Esophagus (tissue), 2 donors: ENCODE data around the gene PPM1H. TPM values are rescaled to one million over a fixed set of nuclear protein-coding genes. Genes with fewer than 3 reads are reported as not detected.
"Not testable (repeated sequence)": the region's sequence is repeated elsewhere in the genome, so short reads cannot be mapped to it uniquely, and the experiment has no call there.

Experiments used
- H3K27ac ChIP-seq, 2 donors: one replicate each; pipeline ENCODE4 v1.5.1; 2013; ENCODE audit warnings: low read depth in 2 of 2, mild to moderate bottlenecking in 2 of 2, inconsistent platforms in 1 of 2, low read length in 1 of 2, moderate library complexity in 1 of 2
- H3K27me3 ChIP-seq, 2 donors: one replicate each; pipeline ENCODE4 v1.6.1; 2013; ENCODE audit warnings: low read length in 2 of 2, control low read depth in 1 of 2, mild to moderate bottlenecking in 1 of 2; ENCODE audit not compliant: insufficient read depth in 2 of 2, control insufficient read depth in 1 of 2
- H3K36me3 ChIP-seq, 2 donors: one replicate each; pipeline ENCODE4 v1.6.1; 2013; ENCODE audit warnings: low read length in 1 of 2; ENCODE audit not compliant: control insufficient read depth in 2 of 2, insufficient read depth in 2 of 2
- H3K4me1 ChIP-seq, 2 donors: one replicate each; pipeline ENCODE4 v1.6.1; 2013; ENCODE audit warnings: low read length in 1 of 2; ENCODE audit not compliant: control insufficient read depth in 2 of 2, insufficient read depth in 2 of 2
- H3K4me3 ChIP-seq, 2 donors: one replicate each; pipeline ENCODE4 v1.5.1; 2013; ENCODE audit warnings: low read length in 2 of 2, mild to moderate bottlenecking in 2 of 2, low read depth in 1 of 2, moderate library complexity in 1 of 2
- H3K9me3 ChIP-seq, 2 donors: one replicate each; pipeline ENCODE4 v1.6.1; 2013; ENCODE audit warnings: mild to moderate bottlenecking in 2 of 2, low read depth in 1 of 2, low read length in 1 of 2, moderate library complexity in 1 of 2; ENCODE audit not compliant: control insufficient read depth in 2 of 2, insufficient read depth in 1 of 2
- WGBS, 2 donors: extraction: QIAGEN DNeasy Blood & Tissue Kit; methylation state at CpG; one replicate each; pipeline ENCODE4 v1.1.7; 2013; 5-methylcytosine and 5-hydroxymethylcytosine counted together
- polyA plus RNA-seq, 2 donors: library from polyadenylated mRNA; stranded (reverse); fragments of 200-250 nt; gene quantifications; one replicate each; pipeline ENCODE4 v1.2.3, GENCODE V29; 2013
- donor health status: healthy with polysubstance abuse.
- donor health status: Bipolar disorder and iron deficiency.

The PPM1H gene
- polyA plus RNA-seq, 2 donors, result 0.04 to 0.09 TPM

DNA sequence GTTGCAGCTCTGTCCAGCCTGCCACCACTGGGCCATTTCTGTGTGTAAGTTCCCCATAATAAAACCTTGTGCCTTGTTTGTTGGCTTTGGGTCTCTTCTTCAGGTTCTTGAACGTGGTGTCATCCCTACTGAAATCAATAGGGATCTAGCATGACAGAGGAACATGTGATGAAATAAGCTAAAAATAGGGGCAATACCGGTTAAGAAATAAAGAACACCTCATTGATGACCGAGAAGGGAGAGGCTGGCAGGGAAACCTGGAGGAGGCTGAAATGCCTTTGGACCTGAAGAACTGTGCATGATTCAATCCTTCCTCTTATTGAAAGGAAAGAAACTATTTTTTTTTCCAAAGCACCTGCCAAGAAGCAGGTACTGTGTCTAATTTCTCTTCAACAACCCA, 172.3 kb downstream of the PPM1H start:
- Histone ChIP-seq H3K36me3 (peaks cover 0 to 2% of the 10 kb centered on the region in 2 donors), H3K9me3 (no peaks in the 10 kb centered on the region), H3K27ac (no peak overlapping the region), H3K4me1 (no peaks in the 10 kb centered on the region), H3K27me3 (no peaks in the 10 kb centered on the region), H3K4me3 (no peak overlapping the region)
- 72 to 78% methylated on average over 3 of the region's 3 CpGs for WGBS, 2 donors

DNA sequence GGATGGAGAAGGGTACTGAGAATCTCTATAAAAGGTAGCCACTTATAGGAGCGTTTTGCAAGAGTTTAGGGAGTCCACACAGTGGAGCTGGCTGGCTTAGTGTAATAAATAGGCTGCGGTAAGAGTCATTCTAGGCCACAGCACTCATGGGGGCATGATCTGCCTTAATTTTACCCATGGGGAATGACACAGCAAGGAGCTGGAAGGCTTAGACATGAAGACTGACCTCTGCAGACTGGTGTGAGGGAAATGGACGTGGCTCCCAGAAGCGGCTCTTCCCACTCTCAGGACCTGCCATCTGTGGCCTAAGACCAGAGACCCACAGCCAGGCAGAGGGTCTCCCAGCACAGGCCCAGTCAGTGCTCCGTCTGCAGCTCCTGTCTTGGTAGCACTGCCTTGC, 173.3 kb downstream of the PPM1H start:
- no peak overlapping the region for H3K27ac ChIP-seq
- WGBS, 2 donors, result 89 to 93% methylated on average over 5 of the region's 5 CpGs
- no peak overlapping the region for H3K4me3 ChIP-seq
- H3K4me1 ChIP-seq, result no peaks in the 10 kb centered on the region
- peaks cover 0 to 2% of the 10 kb centered on the region in 2 donors for H3K36me3 ChIP-seq
- H3K27me3 ChIP-seq, result no peaks in the 10 kb centered on the region
- no peaks in the 10 kb centered on the region for H3K9me3 ChIP-seq

DNA sequence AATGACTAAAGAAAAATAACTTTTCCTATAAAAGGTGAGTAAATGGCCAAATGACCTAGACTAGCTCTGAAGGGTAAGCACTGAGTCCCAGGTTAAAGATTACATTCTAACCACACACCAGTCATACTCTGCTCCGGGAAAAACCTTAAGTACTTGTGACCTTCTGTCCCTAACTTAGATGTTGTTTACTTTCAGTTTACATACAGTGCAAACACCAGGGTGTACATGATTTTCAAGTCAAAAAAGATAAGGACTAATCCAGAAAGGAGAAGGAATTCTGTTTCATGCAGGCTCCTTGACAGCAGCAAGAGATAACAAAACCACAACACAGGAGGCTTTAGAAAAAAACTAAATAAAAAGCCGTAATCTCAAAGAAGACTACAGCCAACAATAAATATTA, 174.2 kb downstream of the PPM1H start:
- H3K27me3 ChIP-seq, result no peaks in the 10 kb centered on the region
- WGBS, 2 donors, result 38 to 59% methylated on average over 2 of the region's 2 CpGs
- no peaks in the 10 kb centered on the region for H3K4me1 ChIP-seq
- no peak overlapping the region for H3K27ac ChIP-seq
- H3K36me3 ChIP-seq, result peaks cover 0 to 2% of the 10 kb centered on the region in 2 donors
- H3K4me3 ChIP-seq, result no peak overlapping the region
- no peaks in the 10 kb centered on the region for H3K9me3 ChIP-seq

DNA sequence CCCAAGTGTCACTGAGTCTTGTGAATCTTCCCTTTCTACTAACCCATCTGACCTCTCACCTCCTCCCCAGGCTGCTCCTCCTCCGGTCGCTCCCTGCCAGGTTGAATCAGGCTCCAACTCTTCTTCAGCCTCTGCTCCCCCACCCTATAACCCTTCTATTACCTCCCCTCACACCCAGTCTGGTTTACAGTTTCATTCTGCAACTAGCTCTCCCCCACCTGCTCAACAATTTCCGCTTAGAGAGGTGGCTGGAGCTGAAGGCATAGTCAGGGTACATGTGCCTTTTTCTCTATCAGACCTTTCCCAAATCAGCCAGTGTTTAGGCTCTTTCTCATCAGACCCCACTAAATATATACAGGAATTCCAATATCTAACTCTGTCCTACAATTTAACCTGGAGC, 174.6 kb downstream of the PPM1H start:
- not testable (repeated sequence) for H3K4me1 ChIP-seq, H3K27ac ChIP-seq, H3K9me3 ChIP-seq, H3K4me3 ChIP-seq, H3K36me3 ChIP-seq, H3K27me3 ChIP-seq
- WGBS, 2 donors, result 56 to 71% methylated on average over 3 of the region's 3 CpGs

DNA sequence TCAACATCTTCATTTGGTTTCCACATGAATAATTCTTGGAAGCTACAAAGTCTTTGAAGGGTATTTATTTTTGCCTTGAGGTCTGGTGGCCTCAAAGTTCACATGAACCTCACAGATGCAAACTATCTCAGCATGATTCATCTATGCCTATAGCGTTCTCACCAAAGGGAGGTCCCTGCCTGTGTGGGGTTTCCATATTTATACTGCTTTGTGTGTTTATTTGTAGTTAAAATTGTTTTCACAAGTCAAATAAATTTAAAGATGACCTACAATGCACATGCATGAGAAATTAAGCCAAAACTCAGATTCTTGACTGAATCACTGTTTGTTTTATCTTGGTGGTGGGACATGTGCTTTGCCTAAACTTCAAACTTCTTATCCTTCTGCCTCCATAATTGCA, 176.7 kb downstream of the PPM1H start:
- 65 to 67% methylated on average over 1 of the region's 1 CpG for WGBS, 2 donors
- no peaks in the 10 kb centered on the region for H3K27me3 ChIP-seq

DNA sequence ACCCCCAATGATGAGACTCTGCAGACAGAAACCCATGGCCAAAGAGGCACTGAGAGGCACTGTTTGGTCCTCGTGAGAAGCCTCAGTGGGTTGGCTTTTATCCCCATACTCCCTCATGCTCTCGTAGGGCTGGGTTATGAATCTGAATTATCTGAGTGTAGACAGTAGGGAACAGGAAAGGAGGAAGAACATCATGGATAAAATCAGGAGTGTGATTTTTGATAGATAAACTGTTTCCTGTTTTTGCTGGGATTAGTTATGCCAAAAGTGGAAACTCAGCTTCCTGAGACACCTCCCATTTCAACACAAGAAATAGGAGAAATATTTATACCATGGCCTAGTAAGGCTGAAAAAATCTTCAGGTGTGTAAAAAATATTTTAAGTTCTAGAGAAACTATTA, 177.9 kb downstream of the PPM1H start:
- no peaks in the 10 kb centered on the region for H3K4me1 ChIP-seq
- no peak overlapping the region for H3K4me3 ChIP-seq
- WGBS, 2 donors, result 80 to 87% methylated on average over 2 of the region's 2 CpGs
- H3K9me3 ChIP-seq, result no peaks in the 10 kb centered on the region
- no peaks in the 10 kb centered on the region for H3K27me3 ChIP-seq
- no peaks in the 10 kb centered on the region for H3K36me3 ChIP-seq
- H3K27ac ChIP-seq, result no peak overlapping the region

More for the DNA sequence above, 176.7 kb downstream of the PPM1H start:
- H3K27ac ChIP-seq, result no peak overlapping the region
- peaks cover 0 to 2% of the 10 kb centered on the region in 2 donors for H3K36me3 ChIP-seq
- H3K4me3 ChIP-seq, result no peak overlapping the region
- no peaks in the 10 kb centered on the region for H3K9me3 ChIP-seq
- no peaks in the 10 kb centered on the region for H3K4me1 ChIP-seq

DNA sequence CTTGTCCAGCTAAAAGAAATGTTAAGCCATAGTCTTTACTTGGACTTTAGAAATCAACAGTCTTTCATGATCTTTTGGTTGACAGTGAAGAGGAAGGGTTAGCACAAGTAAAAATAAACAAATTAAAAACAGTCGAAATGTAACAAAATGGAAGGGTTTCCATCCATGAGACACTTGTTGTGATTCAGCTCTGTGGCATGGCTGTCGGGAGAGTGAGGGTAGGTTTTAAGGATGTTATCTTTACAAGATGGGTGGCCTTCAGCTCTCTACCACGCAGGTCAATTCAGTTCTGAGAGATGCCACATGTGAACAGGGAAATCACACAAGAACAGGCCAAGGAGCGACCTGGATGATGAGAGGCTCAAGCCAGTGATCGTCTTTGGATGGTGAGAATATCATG, 180.2 kb downstream of the PPM1H start:
- Histone ChIP-seq H3K27me3 (no peaks in the 10 kb centered on the region), H3K27ac (no peak overlapping the region), H3K36me3 (no peaks in the 10 kb centered on the region), H3K4me3 (no peak overlapping the region), H3K9me3 (no peaks in the 10 kb centered on the region), H3K4me1 (no peaks in the 10 kb centered on the region)
- 94% methylated on average over 5 of the region's 5 CpGs for WGBS, 2 donors

DNA sequence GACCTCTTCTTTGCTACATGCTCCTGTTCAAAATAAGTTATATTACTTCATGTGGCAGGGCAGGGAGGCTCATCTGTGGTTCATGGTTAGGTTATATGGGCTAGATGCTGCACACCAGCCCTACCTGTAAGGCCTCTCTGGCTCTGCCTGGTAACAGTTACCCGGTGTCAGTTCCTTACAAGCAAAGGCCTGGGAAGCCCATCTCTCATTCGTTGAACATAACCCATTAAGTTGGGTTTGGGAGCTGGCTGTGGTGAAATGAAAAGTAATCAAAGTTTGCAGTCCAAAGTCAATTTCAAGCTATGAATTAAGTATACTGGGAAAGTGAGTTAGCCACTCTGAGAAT, 183.2 kb downstream of the PPM1H start:
- H3K27ac ChIP-seq, result no peak overlapping the region

DNA sequence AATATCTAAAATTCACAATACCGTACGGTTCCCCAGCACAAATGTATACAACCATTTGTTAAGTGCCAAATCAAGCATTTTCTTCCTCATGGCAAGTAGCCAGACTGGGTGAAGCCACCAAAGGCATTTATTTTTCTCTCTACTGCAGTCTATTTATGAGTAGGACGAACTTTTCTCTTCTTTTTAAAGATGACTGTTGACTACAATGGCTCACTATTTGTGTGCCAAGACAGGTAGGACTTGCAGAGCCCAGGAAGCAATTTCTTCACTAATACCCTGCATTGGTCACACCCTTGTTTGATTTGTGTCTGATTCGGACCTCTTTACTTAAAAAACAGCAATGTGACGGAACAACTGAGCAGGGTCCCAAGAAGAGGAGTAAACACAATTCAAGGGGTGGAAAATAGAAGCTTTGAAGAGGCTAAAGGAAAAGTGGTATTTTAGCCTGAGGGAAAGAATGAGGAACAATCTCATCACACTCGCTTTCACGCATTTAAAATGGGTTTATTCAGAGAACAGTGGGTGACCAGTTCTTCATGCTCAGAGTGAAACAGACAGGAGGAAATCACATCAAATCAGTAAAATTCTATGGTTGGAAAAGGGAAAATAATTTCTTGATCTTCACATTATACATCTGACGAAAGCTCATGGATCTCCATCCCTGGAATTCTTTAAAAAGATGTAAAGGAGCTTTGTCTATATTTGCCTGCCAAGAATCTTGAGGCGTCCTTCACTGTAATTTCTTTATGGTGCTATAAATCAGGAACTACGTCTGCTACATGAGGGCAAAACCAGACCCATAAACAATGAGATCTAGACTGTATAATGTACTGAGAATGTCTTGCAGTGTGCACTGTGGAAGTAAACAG, 183.8 kb downstream of the PPM1H start:
- Histone ChIP-seq H3K36me3 (no peaks in the 10 kb centered on the region), H3K9me3 (no peaks in the 10 kb centered on the region), H3K27me3 (no peaks in the 10 kb centered on the region), H3K4me1 (no peaks in the 10 kb centered on the region), H3K27ac (peak overlapping the region in 1 of 2 donors; percentile 61), H3K4me3 (peak overlapping the region in 1 of 2 donors; percentile 9)
- WGBS, 2 donors, result 62 to 67% methylated on average over 10 of the region's 10 CpGs

More for the DNA sequence above, 183.2 kb downstream of the PPM1H start:
- 90 to 92% methylated on average over 2 of the region's 2 CpGs for WGBS, 2 donors
- H3K36me3 ChIP-seq, result no peaks in the 10 kb centered on the region
- H3K4me1 ChIP-seq, result no peaks in the 10 kb centered on the region
- H3K9me3 ChIP-seq, result no peaks in the 10 kb centered on the region
- H3K27me3 ChIP-seq, result no peaks in the 10 kb centered on the region
- H3K4me3 ChIP-seq, result no peak overlapping the region

DNA sequence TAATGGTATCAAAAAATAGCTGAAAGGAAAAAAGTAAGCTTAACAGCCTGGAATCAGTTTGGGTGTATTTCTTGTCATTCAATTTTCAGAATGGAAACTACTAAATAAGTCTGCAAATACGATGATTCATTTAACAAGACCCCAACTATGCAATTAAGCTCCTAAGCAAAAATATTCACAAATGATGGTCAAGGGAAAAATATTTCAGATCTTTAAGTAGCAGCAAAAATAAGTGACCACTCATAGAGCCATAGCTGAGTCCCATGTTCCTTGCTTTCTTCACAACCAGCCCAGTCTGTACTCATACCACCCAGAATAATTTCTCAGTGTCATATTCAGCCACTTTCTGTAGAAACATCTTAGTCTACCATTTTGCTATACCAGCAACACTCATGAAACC, 185.4 kb downstream of the PPM1H start:
- no peaks in the 10 kb centered on the region for H3K27me3 ChIP-seq
- WGBS, 2 donors, result 90 to 92% methylated on average over 1 of the region's 1 CpG
- H3K4me3 ChIP-seq, result no peak overlapping the region
- no peak overlapping the region for H3K27ac ChIP-seq
- H3K4me1 ChIP-seq, result peaks cover 1 to 3% of the 10 kb centered on the region in 2 donors
- H3K9me3 ChIP-seq, result no peaks in the 10 kb centered on the region
- H3K36me3 ChIP-seq, result no peaks in the 10 kb centered on the region
